NT2/D1 (cell line): ENCODE data around the gene SBDS.
"Not testable (repeated sequence)": the region's sequence is repeated elsewhere in the genome, so short reads cannot be mapped to it uniquely, and the experiment has no call there.

ENCODE experiments used
- DNase-seq: peaks from one replicate; pipeline ENCODE4 v3.0.0-alpha.2; 2011; ENCODE audit warnings: low read depth, low spot score
- H3K27me3 ChIP-seq: 2 replicates; pipeline ENCODE4 v1.6.0; 2011; ENCODE audit warnings: mild to moderate bottlenecking; ENCODE audit not compliant: insufficient read length, insufficient read depth
- H3K36me3 ChIP-seq: 2 replicates; pipeline ENCODE4 v1.6.1; 2011; ENCODE audit warnings: mild to moderate bottlenecking, low read length, mixed read lengths; ENCODE audit not compliant: insufficient read depth, insufficient read length
- H3K4me1 ChIP-seq: 2 replicates; pipeline ENCODE4 v1.5.1; 2011; ENCODE audit not compliant: insufficient read depth, insufficient read length
- H3K4me3 ChIP-seq: 2 replicates; pipeline ENCODE4 v1.5.1; 2011; ENCODE audit warnings: low read depth; ENCODE audit not compliant: insufficient read length
- H3K9ac ChIP-seq: 2 replicates; pipeline ENCODE4 v1.6.0; 2011; ENCODE audit warnings: low read depth; ENCODE audit not compliant: insufficient read length
- H3K9me3 ChIP-seq: 2 replicates; pipeline ENCODE4 v1.5.1; 2011; ENCODE audit warnings: mild to moderate bottlenecking, low read length; ENCODE audit not compliant: insufficient read depth
- SUZ12 ChIP-seq: IDR thresholded peaks from 2 replicates; pipeline ENCODE4 v1.6.1; 2011; ENCODE audit not compliant: insufficient read length, insufficient read depth; ENCODE audit errors: extremely low read depth
- YY1 ChIP-seq: IDR thresholded peaks from 2 replicates; pipeline ENCODE4 v1.6.1; 2011; ENCODE audit not compliant: insufficient read length, insufficient read depth
- ZNF274 ChIP-seq: IDR thresholded peaks from 2 replicates; pipeline ENCODE4 v1.6.1; 2011; ENCODE audit warnings: mild to moderate bottlenecking, low read depth, low read length

Gene SBDS

DNA sequence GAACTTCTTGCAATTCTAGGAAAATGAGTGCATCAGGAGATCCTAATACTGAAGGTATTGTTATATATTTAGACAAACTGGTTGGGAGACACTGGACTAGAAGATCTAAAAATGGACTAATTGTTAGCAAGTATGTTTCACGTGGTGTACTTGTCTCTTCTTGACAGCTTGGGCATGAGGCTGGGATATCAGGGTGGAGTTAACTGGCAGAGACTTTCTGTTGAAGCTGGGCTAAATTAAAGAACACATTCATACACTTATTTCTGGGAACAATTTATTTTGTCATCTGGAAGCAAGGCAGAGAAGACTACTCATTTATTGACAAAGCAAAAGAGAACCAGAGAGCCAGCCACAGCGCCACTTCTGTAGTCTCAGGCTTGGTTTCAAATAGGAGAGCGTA, 27.1 kb upstream of the SBDS start:
- no peak for TF ChIP-seq SUZ12
- Histone ChIP-seq H3K36me3 (peaks cover 44% of the 10 kb centered on the region), H3K9me3 (no peaks in the 10 kb centered on the region), H3K4me3 (no peak overlapping the region), H3K27me3 (no peaks in the 10 kb centered on the region), H3K4me1 (no peaks in the 10 kb centered on the region), H3K9ac (no peak overlapping the region)
- DNase-seq, result no peak

DNA sequence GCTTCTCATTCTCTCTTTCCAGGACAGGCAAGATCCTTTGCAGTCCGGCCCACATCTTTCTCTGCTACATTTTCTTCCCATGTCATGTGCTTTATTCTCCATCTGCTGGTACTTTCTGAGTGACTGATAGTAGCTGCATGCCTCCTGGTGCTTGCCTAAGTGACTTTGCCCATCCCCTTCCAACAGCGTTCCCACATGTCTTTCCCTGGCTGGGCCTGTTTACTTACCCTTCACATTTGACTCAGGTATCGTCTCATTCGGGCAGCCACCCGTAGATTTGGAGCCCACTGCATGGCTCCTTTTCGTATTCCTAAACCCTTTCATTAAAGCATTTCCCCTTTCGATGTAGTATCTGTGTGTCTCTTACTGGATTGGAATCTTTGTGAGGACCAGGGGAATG, 25.9 kb upstream of the SBDS start:
- no peak overlapping the region for H3K9ac ChIP-seq
- no peak for TF ChIP-seq ZNF274
- TF ChIP-seq SUZ12, result no peak
- no peak for TF ChIP-seq YY1
- H3K9me3 ChIP-seq, result no peaks in the 10 kb centered on the region
- DNase-seq, result no peak
- H3K4me3 ChIP-seq, result no peak overlapping the region
- H3K27me3 ChIP-seq, result no peaks in the 10 kb centered on the region
- peaks cover 47% of the 10 kb centered on the region for H3K36me3 ChIP-seq
- H3K4me1 ChIP-seq, result no peaks in the 10 kb centered on the region

DNA sequence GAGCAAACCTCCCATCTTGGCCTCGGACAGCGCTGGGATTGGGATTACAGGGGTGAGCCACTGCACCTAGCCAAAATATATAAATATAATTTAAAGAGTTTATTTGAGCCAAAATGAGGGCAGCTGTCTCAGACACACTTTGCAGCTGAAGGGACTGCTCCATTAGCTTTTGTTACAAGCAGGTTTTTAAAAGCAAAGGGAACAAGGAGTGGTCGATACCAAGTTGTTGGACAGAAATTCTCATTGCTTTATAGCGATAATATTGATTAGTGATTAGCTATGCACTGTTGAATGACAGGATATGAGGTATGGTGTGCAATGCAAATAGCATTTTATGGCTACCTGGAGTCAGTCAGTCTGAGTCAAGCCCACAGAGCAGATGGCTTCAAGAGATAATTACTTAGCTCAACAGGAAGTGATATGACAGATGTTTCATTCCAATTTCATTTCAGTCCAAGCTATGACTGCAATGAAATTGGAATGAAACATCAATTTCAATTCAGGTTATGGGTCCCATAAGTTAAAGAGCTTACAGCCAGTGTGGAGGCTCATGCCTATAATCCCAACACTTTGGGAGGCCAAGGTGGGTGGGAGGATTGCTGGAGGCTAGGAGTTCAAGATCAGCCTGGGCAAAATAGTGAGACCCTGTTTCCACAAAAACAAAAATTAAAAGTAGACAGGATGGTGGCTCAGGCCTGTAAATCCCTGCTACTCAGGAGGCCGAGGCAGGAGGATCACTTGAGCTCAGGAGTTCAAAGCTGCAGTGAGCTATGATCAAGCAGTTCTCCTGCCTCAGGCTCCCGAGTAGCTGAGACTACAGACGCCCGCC, 24.4 kb upstream of the SBDS start:
- DNase-seq, result no peak
- Histone ChIP-seq H3K27me3 (no peaks in the 10 kb centered on the region), H3K36me3 (peaks cover 51% of the 10 kb centered on the region), H3K9me3 (no peaks in the 10 kb centered on the region), H3K9ac (no peak overlapping the region), H3K4me1 (no peaks in the 10 kb centered on the region), H3K4me3 (no peak overlapping the region)
- TF ChIP-seq ZNF274 (no peak), SUZ12 (no peak), YY1 (no peak)

DNA sequence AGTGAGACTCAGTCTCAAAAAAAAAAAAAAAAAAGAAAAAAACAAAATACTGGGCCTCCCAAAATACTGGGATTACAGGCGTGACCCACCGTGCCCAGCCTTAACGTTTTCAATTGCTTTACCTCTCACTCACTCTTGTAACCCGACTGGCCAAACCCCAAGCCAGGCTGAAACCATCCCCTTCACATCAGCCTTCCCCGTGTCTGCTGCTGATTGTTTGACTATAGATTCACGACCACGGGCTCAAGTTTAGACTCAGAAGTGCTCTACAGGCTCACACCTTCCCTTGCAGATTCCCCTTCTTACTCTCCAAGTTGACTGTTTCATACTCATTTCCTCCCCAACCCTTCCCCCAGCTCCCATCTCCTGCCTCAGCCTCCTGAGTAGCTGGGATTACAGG, 23.6 kb upstream of the SBDS start:
- Histone ChIP-seq H3K4me3 (no peak overlapping the region), H3K4me1 (no peaks in the 10 kb centered on the region), H3K27me3 (no peaks in the 10 kb centered on the region), H3K36me3 (peaks cover 57% of the 10 kb centered on the region), H3K9me3 (no peaks in the 10 kb centered on the region), H3K9ac (no peak overlapping the region)
- TF ChIP-seq YY1 (no peak), ZNF274 (no peak), SUZ12 (no peak)
- DNase-seq, result no peak

DNA sequence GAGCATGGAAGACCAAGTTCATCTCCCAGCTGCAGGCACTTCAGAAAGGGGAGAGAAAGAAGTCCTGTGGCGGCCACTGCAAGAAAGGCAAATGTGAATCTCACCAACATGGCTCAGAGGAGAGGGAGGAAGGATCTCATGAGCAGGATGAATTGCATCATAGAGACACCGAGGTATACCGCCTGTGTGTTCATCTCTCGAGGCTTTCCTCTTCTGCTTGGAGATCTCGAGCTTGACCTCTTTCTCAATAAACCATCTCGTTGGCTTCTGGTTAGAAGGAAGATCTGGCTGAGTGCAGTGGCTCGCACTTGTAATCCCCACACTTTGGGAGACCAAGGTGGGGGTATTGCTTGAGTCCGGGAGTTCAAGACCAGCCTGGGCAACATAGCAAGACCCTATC, 22.6 kb upstream of the SBDS start:
- not testable (repeated sequence) for H3K4me1 ChIP-seq, DNase-seq, H3K4me3 ChIP-seq, H3K27me3 ChIP-seq, H3K9me3 ChIP-seq, H3K9ac ChIP-seq
- peaks cover 64% of the 10 kb centered on the region for H3K36me3 ChIP-seq

DNA sequence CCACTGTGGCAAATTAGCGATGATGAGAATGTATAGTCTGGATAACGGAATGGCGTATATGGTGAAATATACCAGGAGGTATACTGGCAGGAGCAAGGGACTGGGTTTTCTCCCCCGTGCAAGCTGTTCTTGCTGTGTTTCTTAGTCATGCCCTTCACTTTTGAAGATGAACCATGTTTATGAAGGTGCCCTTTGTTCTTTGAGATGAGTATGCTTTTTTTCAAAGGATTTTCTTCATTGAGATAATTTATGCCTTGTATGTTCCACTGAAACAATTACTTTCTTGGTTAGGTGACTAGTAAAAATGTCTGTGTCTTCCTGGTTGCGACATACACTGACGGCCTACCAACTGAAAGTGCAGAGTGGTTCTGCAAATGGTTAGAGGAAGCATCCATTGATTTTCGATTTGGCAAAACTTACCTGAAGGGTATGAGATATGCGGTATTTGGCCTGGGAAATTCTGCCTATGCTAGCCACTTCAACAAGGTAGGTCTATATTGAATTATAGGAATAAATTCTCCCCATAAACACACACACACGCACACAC, 18.8 kb upstream of the SBDS start:
- not testable (repeated sequence) for H3K9ac ChIP-seq, H3K4me1 ChIP-seq, H3K9me3 ChIP-seq, DNase-seq, H3K27me3 ChIP-seq, H3K4me3 ChIP-seq
- H3K36me3 ChIP-seq, result peaks cover 58% of the 10 kb centered on the region

DNA sequence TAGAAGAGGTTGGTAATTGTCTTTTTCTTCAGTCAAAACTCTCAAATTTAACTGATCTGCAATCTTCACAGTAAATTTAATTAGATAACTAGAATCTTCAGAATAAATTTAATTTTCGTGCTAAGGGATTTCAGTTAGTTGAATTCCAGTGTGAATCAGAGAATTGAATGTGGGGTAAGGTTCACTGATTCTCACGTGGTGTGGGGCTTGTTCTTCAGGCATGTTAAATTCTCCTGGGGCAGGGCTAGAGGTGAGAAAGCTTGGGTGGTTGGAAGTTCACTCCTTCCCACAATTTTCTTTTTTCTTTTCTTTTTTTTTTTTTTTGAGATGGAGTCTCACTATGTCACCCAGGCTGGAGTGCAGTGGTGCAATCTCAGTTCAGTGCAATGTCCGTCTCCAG, 14.3 kb upstream of the SBDS start:
- peaks cover 59% of the 10 kb centered on the region for H3K36me3 ChIP-seq
- not testable (repeated sequence) for DNase-seq, H3K9ac ChIP-seq, H3K4me3 ChIP-seq, H3K9me3 ChIP-seq, H3K27me3 ChIP-seq, H3K4me1 ChIP-seq

DNA sequence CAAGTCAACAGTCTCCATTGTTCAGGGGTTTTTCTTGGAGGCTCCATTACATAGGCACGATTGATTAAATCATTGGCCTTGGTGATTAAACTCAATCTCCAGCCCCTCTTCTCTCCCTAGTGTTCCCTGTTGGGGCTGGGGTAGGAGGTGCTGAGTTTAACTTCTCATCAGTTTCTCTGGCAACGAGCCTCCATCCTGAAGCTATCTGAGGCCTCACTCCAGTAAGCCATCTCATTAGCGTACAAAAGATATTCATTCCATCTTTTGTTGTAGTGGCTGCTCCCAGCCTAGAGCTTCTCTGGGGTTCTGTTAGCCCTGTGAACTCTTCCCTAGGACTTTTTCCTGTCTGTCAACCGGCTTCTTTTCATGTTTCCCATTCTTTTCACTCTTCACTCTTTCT, 12.9 kb upstream of the SBDS start:
- Histone ChIP-seq H3K9me3 (no peaks in the 10 kb centered on the region), H3K27me3 (no peaks in the 10 kb centered on the region), H3K36me3 (peaks cover 48% of the 10 kb centered on the region), H3K4me1 (no peaks in the 10 kb centered on the region), H3K9ac (no peak overlapping the region), H3K4me3 (no peak overlapping the region)
- TF ChIP-seq YY1 (no peak), ZNF274 (no peak), SUZ12 (no peak)
- no peak for DNase-seq
